ENCODE data around the gene LINGO1. TPM values are rescaled to one million over a fixed set of nuclear protein-coding genes. Genes with fewer than 3 reads are reported as not detected.

The LINGO1 gene
- total RNA-seq, 1 experiment from 2014 or later: 51.3 TPM

DNA sequence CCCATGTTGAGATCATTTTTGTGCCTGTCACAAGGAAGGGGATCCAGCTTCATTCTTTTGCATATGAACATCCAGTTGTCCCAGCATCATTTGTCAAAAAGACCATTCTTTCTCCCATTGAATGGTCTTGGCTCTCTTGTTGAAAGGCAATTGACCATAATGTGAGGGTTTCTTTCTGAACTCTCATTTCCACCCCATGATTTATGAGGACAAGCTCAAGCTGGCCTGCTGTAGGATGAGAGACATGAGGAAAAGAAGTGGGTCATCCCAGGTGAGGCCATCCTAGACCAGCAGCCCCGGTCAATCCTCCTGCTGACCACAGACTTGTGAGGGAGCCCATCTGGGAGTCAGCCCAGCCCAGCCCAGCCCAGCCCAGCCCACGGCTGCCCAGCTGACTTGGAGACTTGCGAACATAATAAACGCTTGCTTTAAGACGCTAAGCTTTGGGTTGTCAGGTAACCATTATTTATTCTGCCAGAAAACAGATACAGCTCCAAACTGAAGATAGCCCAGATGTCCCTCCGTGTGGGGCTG lies 69.0 kb downstream of the LINGO1 start:
- no peak for TF ChIP-seq CREB1 (CRISPR knock-in tag; IDR thresholded peaks at IDR 0.05)
- no peak for TF ChIP-seq ZNF219 (CRISPR knock-in tag; IDR thresholded peaks at IDR 0.05; ENCODE audit: borderline replicate concordance)
- TF ChIP-seq TP53 (CRISPR knock-in tag; IDR thresholded peaks at IDR 0.05): no peak
- TF ChIP-seq ZNF396 (CRISPR knock-in tag; IDR thresholded peaks at IDR 0.05; ENCODE audit: borderline replicate concordance): no peak
- no peak for TF ChIP-seq SMAD3 (CRISPR knock-in tag; IDR thresholded peaks at IDR 0.05; ENCODE audit: borderline replicate concordance)
- TF ChIP-seq, protein P1, sequence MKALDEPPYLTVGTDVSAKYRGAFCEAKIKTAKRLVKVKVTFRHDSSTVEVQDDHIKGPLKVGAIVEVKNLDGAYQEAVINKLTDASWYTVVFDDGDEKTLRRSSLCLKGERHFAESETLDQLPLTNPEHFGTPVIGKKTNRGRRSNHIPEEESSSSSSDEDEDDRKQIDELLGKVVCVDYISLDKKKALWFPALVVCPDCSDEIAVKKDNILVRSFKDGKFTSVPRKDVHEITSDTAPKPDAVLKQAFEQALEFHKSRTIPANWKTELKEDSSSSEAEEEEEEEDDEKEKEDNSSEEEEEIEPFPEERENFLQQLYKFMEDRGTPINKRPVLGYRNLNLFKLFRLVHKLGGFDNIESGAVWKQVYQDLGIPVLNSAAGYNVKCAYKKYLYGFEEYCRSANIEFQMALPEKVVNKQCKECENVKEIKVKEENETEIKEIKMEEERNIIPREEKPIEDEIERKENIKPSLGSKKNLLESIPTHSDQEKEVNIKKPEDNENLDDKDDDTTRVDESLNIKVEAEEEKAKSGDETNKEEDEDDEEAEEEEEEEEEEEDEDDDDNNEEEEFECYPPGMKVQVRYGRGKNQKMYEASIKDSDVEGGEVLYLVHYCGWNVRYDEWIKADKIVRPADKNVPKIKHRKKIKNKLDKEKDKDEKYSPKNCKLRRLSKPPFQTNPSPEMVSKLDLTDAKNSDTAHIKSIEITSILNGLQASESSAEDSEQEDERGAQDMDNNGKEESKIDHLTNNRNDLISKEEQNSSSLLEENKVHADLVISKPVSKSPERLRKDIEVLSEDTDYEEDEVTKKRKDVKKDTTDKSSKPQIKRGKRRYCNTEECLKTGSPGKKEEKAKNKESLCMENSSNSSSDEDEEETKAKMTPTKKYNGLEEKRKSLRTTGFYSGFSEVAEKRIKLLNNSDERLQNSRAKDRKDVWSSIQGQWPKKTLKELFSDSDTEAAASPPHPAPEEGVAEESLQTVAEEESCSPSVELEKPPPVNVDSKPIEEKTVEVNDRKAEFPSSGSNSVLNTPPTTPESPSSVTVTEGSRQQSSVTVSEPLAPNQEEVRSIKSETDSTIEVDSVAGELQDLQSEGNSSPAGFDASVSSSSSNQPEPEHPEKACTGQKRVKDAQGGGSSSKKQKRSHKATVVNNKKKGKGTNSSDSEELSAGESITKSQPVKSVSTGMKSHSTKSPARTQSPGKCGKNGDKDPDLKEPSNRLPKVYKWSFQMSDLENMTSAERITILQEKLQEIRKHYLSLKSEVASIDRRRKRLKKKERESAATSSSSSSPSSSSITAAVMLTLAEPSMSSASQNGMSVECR (CRISPR knock-in tag; IDR thresholded peaks at IDR 0.05; ENCODE audit: borderline replicate concordance): no peak
- no peak for TF ChIP-seq ETV6 (CRISPR knock-in tag; IDR thresholded peaks at IDR 0.05)
- DNase-seq (ENCODE audit: low spot score): no peak
- H3K36me3 Mint-ChIP-seq: no peaks in the 10 kb centered on the region
- H3K27me3 Mint-ChIP-seq (ENCODE audit: low read depth): no peaks in the 10 kb centered on the region; the same call in 1 of the 2 replicates
- H3K4me3 Mint-ChIP-seq: no peak overlapping the region
- H3K9me3 Mint-ChIP-seq: no peaks in the 10 kb centered on the region
- H3K4me1 Mint-ChIP-seq: peaks cover 22% of the 10 kb centered on the region
- H3K27ac Mint-ChIP-seq: no peak overlapping the region
- CTCF ChIA-PET: interaction anchor here (1.9 kb wide), 1 partner anchor 20 kb away, joined by 7 read pairs; no protein-coding TSS in a partner anchor
- POLR2A ChIA-PET: no interaction called here
- ATAC-seq: no peak

Other genes with a start within 250 kb of the LINGO1 start
- 49.0 to 51.1 TPM (median 49.7 TPM) in 3 replicates for gene PEAK1, start 212.8 kb downstream of the LINGO1 start, total RNA-seq (2021)
- gene HMG20A, start 212.0 kb downstream of the LINGO1 start, total RNA-seq (2021): 62.2 to 69.4 TPM (median 65.1 TPM) in 3 replicates

Measured in WTC11 (cell line).